HG03571 (cell line): ENCODE results near the gene LAMC3.

Experiments used
- ATAC-seq: cut with Tn5 transposase; IDR thresholded peaks from one replicate; pipeline ENCODE4 v1.9.1; 2021; ENCODE audit not compliant: unreplicated experiment

The LAMC3 gene

DNA sequence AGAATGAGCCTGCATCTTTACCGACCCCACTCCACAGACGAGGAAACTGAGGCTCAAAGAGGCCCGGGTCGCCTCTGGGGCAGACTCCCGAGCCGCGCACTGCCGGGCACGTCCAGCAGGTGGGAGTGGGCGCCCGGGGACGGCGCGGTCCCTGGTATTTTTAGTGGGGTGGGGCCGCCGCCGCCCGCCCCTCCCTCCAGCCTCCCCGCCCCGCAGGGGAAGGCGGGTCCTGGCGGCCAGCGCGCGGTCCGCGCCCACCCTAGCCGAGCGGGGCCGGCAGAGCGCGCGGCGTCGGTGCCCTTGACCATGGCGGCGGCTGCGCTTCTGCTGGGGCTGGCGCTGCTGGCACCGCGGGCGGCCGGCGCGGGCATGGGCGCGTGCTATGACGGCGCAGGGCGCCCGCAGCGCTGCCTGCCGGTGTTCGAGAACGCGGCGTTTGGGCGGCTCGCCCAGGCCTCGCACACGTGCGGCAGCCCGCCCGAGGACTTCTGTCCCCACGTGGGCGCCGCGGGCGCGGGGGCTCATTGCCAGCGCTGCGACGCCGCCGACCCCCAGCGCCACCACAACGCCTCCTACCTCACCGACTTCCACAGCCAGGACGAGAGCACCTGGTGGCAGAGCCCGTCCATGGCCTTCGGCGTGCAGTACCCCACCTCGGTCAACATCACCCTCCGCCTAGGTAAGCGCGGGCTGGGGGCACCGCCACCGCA is at the start of gene LAMC3:
TSS of gene LAMC3 (plus strand) at position 266 of the 710 bp plus-strand sequence. CDS start at position 307, 41 bp downstream.
- no peak for ATAC-seq

DNA sequence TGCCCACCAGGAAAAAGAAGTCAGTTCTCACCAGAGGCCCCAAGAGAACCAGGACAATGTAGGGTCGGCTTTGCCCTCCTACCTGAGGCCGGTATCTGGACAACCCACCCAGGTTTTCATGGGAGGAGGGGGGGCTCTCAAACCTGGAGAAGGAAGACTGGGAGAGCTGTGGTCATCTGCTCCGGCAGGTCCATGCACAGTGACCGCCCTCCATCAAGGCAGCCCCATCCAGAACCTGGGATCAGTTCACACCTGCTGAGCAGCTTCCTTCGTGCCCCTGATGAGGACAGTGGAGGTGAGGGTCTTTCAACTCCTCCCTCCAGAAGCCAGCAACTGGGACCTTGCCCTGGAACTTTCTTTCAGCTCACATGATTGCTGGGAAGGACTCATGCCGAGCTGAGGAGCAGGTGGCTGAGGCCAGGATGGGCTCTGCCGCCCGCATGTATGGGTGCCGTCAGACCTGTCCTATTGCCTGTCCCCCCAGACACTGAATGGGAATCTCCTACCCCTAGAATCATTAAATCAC is 49.1 kb upstream of the LAMC3 start:
- ATAC-seq: no peak

DNA sequence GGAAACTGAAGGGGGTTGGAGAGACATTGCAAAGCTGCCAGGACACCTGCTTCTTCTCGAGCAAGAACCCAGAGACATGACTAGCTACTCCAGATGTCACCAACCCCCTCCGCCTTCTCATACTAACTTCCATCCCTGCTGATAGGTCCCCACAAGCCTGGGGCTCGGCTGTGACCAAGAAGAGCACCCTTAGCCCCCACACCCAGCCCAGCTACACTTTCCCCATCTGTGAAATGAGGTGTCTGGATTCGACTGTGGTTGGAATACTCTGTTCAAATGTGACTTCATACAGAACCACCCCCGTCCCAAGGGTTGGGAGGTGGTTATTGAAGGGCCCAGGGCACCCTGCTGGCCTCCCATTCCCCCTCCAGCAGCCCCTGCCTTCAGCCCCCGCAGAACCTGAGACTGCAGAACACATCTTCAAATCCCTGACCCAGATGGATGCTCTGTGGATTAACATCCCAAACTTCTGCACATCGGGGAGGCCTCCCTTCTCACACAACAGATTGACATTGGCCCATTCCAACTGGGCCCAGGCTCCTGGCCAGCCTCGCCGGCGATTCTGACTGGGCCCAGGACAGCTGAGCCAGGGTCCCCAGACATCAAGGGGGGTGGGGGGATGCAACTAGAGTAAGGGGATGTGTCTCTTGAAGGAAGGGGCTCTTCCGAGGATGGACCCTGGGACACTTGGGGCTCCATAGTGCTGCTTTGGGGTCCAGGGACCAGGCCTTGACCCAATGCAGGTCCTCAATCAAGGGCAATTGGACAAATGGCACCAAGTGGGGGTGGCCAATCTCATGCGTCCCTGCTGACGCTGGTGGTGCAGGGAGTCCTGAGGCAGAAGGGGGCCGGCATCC is 48.2 kb upstream of the LAMC3 start:
- ATAC-seq: no peak

DNA sequence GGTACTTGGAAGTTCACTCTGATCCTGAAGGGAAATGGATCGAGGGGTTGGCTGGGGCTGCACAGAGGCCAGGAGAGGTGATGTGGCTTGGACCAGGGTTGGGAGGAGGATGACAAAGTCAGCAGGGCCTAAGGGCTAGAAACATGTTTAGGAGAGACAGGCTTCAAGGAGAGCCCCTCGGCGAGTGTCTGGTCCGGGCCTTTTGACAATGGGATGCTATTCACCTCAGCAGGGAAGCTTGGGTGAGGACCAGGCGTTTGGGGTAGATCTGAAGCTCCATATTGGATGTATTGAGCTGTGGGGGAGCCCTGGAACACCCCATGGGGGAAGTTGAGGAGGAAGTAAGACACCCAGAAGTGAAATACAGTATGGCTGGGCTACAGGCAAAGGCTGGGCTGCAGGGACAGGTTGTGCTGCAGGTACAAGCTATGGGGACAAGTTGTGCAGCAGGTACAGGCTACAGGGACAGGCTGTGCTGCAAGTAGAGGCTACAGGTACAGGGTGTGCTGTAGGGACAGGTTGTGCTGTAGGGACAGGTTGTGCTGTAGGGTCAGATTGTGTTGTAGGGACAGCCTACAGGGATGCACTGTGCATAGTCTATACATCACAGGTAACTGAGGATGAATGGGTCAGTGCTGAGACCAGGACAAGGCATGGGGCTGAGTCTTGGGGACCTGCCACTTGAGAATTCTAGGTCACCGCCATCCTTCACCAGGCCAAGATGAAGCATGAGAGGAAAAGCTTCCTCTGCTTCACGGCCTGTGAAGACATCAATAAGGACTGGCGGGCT is 47.3 kb upstream of the LAMC3 start:
- no peak for ATAC-seq

- no peak for ATAC-seq
Observed at GRCh38 chr9:130962418-130963316, 46.3 kb upstream of the LAMC3 start.

DNA sequence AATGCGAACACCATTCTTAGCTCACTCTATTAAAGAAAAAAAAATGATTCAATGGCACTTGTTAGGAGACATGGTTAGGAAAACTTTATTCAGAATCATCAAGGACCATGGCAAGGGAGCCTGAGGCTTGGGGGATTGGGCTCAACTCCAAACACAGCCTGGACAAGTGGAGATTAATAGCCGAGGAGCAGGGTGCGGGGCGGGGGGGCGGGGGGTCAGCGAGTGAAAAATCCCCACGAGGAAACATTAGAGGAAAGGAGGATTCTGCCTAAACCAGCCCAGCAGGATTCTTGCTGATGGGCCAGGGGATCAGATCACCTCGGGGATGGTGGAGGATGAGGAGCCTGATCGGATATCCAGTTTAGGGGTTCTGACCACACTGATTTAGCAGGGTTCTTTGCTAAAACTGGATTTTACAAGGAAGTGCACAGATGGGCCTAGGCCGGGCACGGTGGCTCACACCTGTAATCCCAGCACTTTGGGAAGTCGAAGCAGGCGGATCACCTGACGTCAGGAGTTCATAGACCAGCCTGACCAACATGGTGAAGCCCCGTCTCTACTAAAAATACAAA is 45.6 kb upstream of the LAMC3 start:
- no peak for ATAC-seq

DNA sequence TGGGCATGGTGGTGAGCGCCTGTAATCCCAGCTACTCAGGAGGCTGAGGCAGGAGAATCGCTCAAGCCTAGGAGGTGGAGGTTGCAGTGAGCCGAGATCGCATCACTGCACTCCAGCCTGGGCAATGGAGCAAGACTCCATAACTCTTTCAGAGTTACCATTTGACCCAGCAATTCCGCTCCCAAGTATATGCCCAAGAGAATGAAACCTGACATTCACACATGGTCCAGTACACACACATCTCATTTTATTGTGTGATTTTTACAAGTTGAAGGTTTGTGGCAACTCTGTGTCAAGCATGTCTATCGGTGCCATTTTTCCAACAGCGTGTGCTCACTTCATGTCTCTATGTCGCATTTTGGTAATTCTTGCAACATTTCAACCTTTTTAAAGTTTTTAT is 45.1 kb upstream of the LAMC3 start:
- no peak for ATAC-seq

GRCh38 chr9:130965680-130966079 is 43.3 kb upstream of the LAMC3 start:
- no peak for ATAC-seq

- no peak for ATAC-seq
Observed at GRCh38 chr9:130970052-130970451, 38.9 kb upstream of the LAMC3 start.

- no peak for ATAC-seq
Observed at GRCh38 chr9:130970855-130971254, 38.1 kb upstream of the LAMC3 start.

DNA sequence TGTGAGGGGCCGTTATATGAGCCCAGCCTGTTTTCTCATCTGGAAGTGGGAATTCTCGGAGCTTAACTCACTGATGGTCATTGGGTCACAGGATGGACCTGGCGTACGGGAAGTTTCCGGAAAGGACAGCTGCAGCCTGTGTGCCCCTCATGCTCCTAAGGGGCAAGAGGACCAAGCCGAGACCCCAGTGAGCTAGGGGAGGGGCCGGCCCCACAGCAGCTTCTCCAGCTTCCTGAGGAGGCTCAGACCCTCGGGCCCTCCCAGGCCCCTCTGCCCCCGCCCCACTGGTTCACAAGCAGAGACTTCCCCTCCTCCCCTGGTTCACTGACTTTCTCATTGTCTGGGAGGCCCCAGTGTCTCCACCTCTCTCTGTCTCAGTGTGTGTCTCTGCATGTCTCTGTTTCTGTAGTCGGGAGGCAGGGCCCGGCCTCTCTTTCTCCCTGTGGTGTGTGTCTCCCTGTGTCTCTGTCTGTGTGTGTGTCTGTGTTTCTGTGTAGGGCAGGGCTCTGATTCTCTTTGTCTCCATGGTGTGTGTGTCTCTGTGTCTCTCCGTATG is 37.6 kb upstream of the LAMC3 start:
- no peak for ATAC-seq

DNA sequence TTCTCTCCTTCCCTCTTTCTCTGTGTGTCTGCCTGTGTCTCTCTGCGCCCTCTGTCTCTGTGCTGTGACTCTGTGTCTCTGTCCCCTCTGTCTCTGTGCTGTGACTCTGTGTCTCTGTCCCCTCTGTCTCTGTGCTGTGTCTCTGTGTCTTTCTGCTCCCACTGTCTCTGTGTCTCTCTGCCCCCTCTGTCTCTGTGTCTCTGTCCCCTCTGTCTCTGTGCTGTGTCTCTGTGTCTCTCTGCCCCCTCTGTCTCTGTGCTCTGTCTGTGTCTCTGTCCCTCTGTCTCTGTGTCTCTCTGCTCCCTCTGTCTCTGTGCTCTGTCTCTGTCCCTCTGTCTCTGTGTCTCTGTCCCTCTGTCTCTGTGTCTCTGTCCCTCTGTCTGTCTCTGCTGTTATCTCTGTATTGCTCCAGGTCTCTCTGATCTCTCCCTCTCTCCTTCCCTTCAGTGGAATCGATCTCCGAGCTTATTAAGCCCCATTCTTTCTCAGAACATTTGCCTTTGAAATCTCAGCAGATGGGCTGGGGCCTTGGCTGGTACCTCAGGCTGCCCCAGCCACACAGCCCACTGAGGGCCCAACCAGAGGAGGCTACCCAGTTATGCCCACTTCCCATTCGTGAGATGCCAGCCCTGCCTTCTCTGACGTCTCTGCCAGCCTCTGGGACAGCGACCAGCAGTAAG is 36.6 kb upstream of the LAMC3 start:
- no peak for ATAC-seq

DNA sequence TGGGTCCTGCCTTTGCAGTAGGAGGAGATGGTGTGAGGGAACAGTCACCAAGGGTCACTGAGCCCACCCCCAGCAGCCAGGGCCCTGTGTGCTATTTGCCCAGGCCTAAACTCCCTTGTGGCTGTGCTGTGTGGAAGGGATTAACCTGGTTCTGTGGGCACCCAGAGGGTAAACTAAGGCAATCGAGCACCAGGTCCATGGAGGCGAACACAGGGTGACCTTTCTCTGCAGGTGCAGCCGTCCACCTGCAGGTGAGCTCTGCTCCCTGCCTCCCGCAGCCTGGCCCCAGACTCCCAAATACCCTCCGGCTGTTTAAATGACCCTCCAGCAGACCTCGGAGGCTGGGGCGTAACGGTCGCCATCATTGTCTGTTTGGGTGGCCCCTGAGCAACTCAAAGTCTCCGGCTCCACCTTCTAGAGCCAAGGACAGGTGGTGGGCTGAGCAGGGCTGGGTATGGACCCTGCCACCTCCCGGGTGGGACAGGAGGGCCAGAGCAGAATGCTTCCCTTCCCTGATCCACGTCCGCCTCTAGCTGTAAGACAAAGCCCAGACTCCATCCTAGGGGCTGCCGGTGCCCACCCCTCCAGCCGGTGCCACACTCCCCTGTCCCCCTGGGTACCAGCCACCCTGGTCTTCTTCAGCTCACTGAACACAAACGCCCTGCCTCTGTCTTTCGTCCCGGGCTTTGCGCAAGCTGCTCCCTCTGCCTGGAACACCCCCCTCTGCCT is 35.9 kb upstream of the LAMC3 start:
- ATAC-seq: no peak

DNA sequence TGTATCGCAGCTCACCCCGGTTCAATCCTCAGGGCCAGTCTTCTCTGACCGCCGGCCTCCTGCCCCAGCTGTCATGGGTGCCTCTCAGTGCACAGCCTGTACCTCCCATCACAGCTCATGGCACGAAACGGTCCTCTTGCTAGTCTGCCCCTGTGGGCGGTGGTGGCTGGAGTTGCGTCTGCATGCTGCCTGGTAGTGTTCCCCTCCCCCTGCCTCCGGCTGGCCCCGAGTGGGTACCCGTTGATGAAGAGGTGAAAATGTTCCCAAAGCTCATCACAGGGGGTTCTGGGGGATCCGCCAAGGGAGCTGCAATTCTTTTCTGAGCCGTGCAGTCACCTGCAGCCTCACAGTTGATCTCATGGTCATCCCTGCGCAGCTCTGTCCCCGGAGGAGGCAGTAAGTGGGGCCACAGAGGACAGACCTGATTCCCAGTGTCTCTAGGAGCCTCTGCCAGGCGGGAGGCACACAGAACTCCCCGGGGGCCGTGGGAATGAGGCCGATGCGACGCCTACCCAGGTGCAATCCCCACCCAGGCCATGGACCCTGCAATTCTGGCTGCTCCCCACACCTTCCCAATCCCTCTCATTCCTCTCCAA is 35.2 kb upstream of the LAMC3 start:
- ATAC-seq: no peak

DNA sequence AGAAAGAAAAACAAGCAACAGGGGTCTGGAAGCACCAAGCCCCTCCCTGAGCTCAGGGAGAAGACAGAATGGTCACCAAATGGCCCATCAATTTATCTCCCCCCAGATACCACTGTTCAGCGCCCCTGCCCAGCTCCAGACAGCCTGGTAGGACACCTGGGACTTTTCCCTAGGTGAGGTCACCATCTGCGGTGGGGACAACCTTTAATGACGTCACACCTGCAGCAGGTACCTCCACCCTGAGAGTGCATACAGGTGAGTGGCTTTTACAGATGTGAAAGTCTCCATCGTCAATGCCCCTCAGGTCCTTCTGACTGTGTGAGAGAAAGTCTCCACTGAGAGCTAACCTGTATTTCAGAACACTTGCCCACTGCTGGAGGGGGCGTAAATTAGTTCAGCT is 34.3 kb upstream of the LAMC3 start:
- no peak for ATAC-seq

GRCh38 chr9:130975156-130975555 is 33.8 kb upstream of the LAMC3 start:
- ATAC-seq: no peak

GRCh38 chr9:130975932-130976841 is 32.8 kb upstream of the LAMC3 start:
- ATAC-seq: no peak
